Fibroblast of lung (primary cell): ENCODE results near the gene EHMT1. TPM values are rescaled to one million over a fixed set of nuclear protein-coding genes. Genes with fewer than 3 reads are reported as not detected.

Source experiments
- DNase-seq, 2 donors: peaks; one replicate each; pipeline versions ENCODE4 v3.0.0 to v3.0.0-alpha.2; 2010; ENCODE audit warnings: low read depth in 2 of 2
- H2AFZ ChIP-seq: 2 replicates; pipeline ENCODE4 v1.5.1; 2012; ENCODE audit warnings: low read length, control low read depth, inconsistent platforms
- H3K27ac ChIP-seq: 2 replicates; pipeline ENCODE4 v1.5.1; 2011; ENCODE audit warnings: low read length, control low read depth; ENCODE audit not compliant: insufficient read depth
- H3K27me3 ChIP-seq: 2 replicates; pipeline ENCODE4 v1.5.1; 2011; ENCODE audit warnings: mild to moderate bottlenecking, low read length; ENCODE audit not compliant: control insufficient read depth, insufficient read depth
- H3K36me3 ChIP-seq: 2 replicates; pipeline ENCODE4 v1.5.1; 2011; ENCODE audit warnings: low read length; ENCODE audit not compliant: control insufficient read depth, insufficient read depth
- H3K4me1 ChIP-seq: 2 replicates; pipeline ENCODE4 v1.5.1; 2011; ENCODE audit warnings: low read length; ENCODE audit not compliant: control insufficient read depth, insufficient read depth; ENCODE audit errors: extremely low read depth
- H3K4me2 ChIP-seq: 2 replicates; pipeline ENCODE4 v1.5.1; 2011; ENCODE audit warnings: low read length, control low read depth; ENCODE audit not compliant: insufficient read depth; ENCODE audit errors: extremely low read depth
- H3K4me3 ChIP-seq, 4 experiments: fragments of 200-600 bp in 1 of 4; sonication (generic) in 1 of 4; replicated peaks in 1 of 4; 2 replicates each; pipeline ENCODE4 v1.5.1; 2011 to 2016; ENCODE audit warnings: low read length in 4 of 4, low read depth in 3 of 4, mild to moderate bottlenecking in 3 of 4, control low read depth in 2 of 4, inconsistent platforms in 1 of 4, mixed read lengths in 1 of 4; ENCODE audit not compliant: insufficient read depth in 1 of 4; ENCODE audit errors: control extremely low read depth in 1 of 4
- H3K79me2 ChIP-seq: 2 replicates; pipeline ENCODE4 v1.5.1; 2012; ENCODE audit warnings: mild to moderate bottlenecking, low read length, inconsistent platforms; ENCODE audit not compliant: control insufficient read depth, insufficient read depth
- H3K9ac ChIP-seq: 2 replicates; pipeline ENCODE4 v1.5.1; 2011; ENCODE audit warnings: mild to moderate bottlenecking, low read length, control low read depth; ENCODE audit not compliant: insufficient read depth
- H3K9me3 ChIP-seq: 2 replicates; pipeline ENCODE4 v1.5.1; 2012; ENCODE audit warnings: low read depth, low read length; ENCODE audit not compliant: control insufficient read depth, insufficient read depth
- H4K20me1 ChIP-seq: 2 replicates; pipeline ENCODE4 v1.5.1; 2011; ENCODE audit warnings: low read length; ENCODE audit not compliant: control insufficient read depth, insufficient read depth; ENCODE audit errors: extremely low read depth
- CTCF ChIP-seq, 2 donors: IDR thresholded peaks in 1 of 2; conservative IDR thresholded peaks in 1 of 2; 1 replicate in 1 of 2; 2 replicates in 1 of 2; pipeline ENCODE4 v1.5.1; 2011 to 2012; ENCODE audit warnings: low read length in 2 of 2, control low read depth in 1 of 2, inconsistent platforms in 1 of 2, low read depth in 1 of 2, mild to moderate bottlenecking in 1 of 2
- EZH2 ChIP-seq: IDR thresholded peaks from 2 replicates; pipeline ENCODE4 v1.5.1; 2012; ENCODE audit warnings: low read length, control low read depth, mild to moderate bottlenecking; ENCODE audit errors: missing control alignments
- polyA plus RNA-seq, 2 donors: library from polyadenylated mRNA; depleted of rRNA in 1 of 2; stranded (reverse) in 1 of 2; unstranded in 1 of 2; fragments of >200 nt; gene quantifications; 2 replicates each; pipeline ENCODE4 v1.2.1, GENCODE V29; 2011 to 2012; ENCODE audit warnings: missing spikeins in 1 of 2
- total RNA-seq: library from RNA; depleted of rRNA; stranded (reverse); fragments of >200 nt; gene quantifications from 2 replicates; pipeline ENCODE4 v1.2.1, GENCODE V29; 2014

Gene EHMT1
- total and polyA plus RNA-seq, 2 donors (not counting 1 experiment from before 2014, with no cell fraction given) = 22.4 to 48.6 TPM

- Histone ChIP-seq H3K27ac (no peak overlapping the region), H3K9ac (no peak overlapping the region), H3K4me2 (no peak overlapping the region), H4K20me1 (no peaks in the 10 kb centered on the region), H3K4me1 (no peaks in the 10 kb centered on the region), H3K36me3 (peaks cover 27% of the 10 kb centered on the region), H3K27me3 (no peaks in the 10 kb centered on the region), H3K4me3 (no peak overlapping the region), H3K9me3 (no peaks in the 10 kb centered on the region), H2AFZ (no peak overlapping the region), H3K79me2 (no peaks in the 10 kb centered on the region)
- DNase-seq = no peak
- no peak for TF ChIP-seq CTCF (conservative IDR thresholded peaks at IDR 0.05 in 1 of 2, IDR thresholded peaks at IDR 0.05 in 1 of 2; ENCODE audit: low read depth in 1 of 2, low read length in 2 of 2)
These were observed 163.2 kb downstream of the EHMT1 start for GRCh38 chr9:137781906-137782585.

DNA sequence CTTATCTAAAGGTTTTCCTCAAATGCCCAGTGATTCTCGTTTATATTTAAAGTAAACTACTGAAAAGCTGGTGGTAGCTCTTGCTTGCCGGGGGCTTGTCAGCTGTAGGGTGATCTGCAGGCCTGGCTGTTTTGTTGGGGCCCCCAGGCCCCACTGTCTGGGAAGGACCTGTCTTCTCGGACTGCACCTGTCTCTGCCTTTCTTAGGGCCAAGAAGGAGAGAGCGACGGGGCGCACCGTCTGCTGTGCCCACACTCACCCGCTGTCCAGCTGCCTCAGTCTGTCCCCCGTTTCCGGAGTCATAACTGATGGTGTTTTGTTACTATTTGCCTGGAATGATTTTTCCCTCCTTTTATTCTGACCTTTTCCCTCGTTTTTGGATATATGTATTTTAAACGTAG, 164.7 kb downstream of the EHMT1 start:
- H3K4me1 ChIP-seq = no peaks in the 10 kb centered on the region
- peaks cover 25% of the 10 kb centered on the region for H3K36me3 ChIP-seq
- no peak overlapping the region for H3K4me2 ChIP-seq
- no peak for TF ChIP-seq CTCF (conservative IDR thresholded peaks at IDR 0.05 in 1 of 2, IDR thresholded peaks at IDR 0.05 in 1 of 2; ENCODE audit: low read depth in 1 of 2, low read length in 2 of 2)
- TF ChIP-seq EZH2 = no peak
- no peak for DNase-seq
- H3K79me2 ChIP-seq = no peaks in the 10 kb centered on the region
- H2AFZ ChIP-seq = no peak overlapping the region
- H3K27me3 ChIP-seq = no peaks in the 10 kb centered on the region
- H3K9ac ChIP-seq = no peak overlapping the region
- H3K4me3 ChIP-seq = no peak overlapping the region
- H4K20me1 ChIP-seq = no peaks in the 10 kb centered on the region
- H3K9me3 ChIP-seq = no peaks in the 10 kb centered on the region
- H3K27ac ChIP-seq = no peak overlapping the region

GRCh38 chr9:137784046-137784445, 165.2 kb downstream of the EHMT1 start:
- Histone ChIP-seq H2AFZ (no peak overlapping the region), H3K4me3 (no peak overlapping the region), H3K79me2 (no peaks in the 10 kb centered on the region), H3K36me3 (peaks cover 23% of the 10 kb centered on the region), H3K4me2 (no peak overlapping the region), H4K20me1 (no peaks in the 10 kb centered on the region), H3K9me3 (no peaks in the 10 kb centered on the region), H3K27ac (no peak overlapping the region), H3K27me3 (no peaks in the 10 kb centered on the region), H3K9ac (no peak overlapping the region), H3K4me1 (no peaks in the 10 kb centered on the region)
- no peak for DNase-seq
- TF ChIP-seq EZH2 (no peak), CTCF (conservative IDR thresholded peaks at IDR 0.05 in 1 of 2, IDR thresholded peaks at IDR 0.05 in 1 of 2; ENCODE audit: low read depth in 1 of 2, low read length in 2 of 2) (no peak)
